Karpas-422 (cell line): ENCODE results near the gene LARP7. TPM values are rescaled to one million over a fixed set of nuclear protein-coding genes. Genes with fewer than 3 reads are reported as not detected.
"Not testable (repeated sequence)": the region's sequence is repeated elsewhere in the genome, so short reads cannot be mapped to it uniquely, and the experiment has no call there.

Source experiments
- DNase-seq: peaks from one replicate; pipeline ENCODE4 v3.0.0-alpha.2; 2015
- H2AFZ ChIP-seq: fragments of 200-600 bp; sonication (generic); 2 replicates; pipeline ENCODE4 v1.6.1; 2014; ENCODE audit warnings: antibody characterized with exemption, low read length, mixed read lengths
- H3K27ac ChIP-seq: fragments of 200-600 bp; sonication (generic); 2 replicates; pipeline ENCODE4 v1.5.1; 2014; ENCODE audit warnings: mild to moderate bottlenecking, low read length, moderate library complexity
- H3K27me3 ChIP-seq: fragments of 200-600 bp; sonication (generic); 2 replicates; pipeline ENCODE4 v1.6.1; 2014; ENCODE audit warnings: low read length, mixed read lengths
- H3K36me3 ChIP-seq: fragments of 200-600 bp; sonication (generic); 2 replicates; pipeline ENCODE4 v1.6.1; 2014; ENCODE audit warnings: low read length, mixed read lengths; ENCODE audit not compliant: insufficient read depth
- H3K4me1 ChIP-seq: fragments of 200-600 bp; sonication (generic); 2 replicates; pipeline ENCODE4 v1.6.1; 2014; ENCODE audit warnings: mild to moderate bottlenecking, low read length, mixed read lengths
- H3K4me2 ChIP-seq: fragments of 200-600 bp; sonication (generic); 2 replicates; pipeline ENCODE4 v1.6.1; 2014; ENCODE audit warnings: low read length, low read depth, mild to moderate bottlenecking; ENCODE audit not compliant: poor library complexity, severe bottlenecking
- H3K4me3 ChIP-seq: fragments of 200-600 bp; sonication (generic); 2 replicates; pipeline ENCODE4 v1.5.1; 2014; ENCODE audit warnings: mild to moderate bottlenecking, antibody characterized with exemption, low read length, mixed read lengths
- H3K79me2 ChIP-seq: fragments of 200-600 bp; sonication (generic); 2 replicates; pipeline ENCODE4 v1.6.1; 2014; ENCODE audit warnings: mild to moderate bottlenecking, low read length, mixed read lengths
- H3K9ac ChIP-seq: fragments of 200-600 bp; sonication (generic); 2 replicates; pipeline ENCODE4 v1.6.0; 2014; ENCODE audit warnings: low read length
- H3K9me2 ChIP-seq: fragments of 200-600 bp; sonication (generic), shearing (Covaris generic); replicated peaks from 2 replicates; pipeline ENCODE4 v1.6.0; 2014; ENCODE audit warnings: mild to moderate bottlenecking, low read length, moderate library complexity; ENCODE audit not compliant: insufficient read depth
- H3K9me3 ChIP-seq: fragments of 300-700, 200-600 bp; sonication (generic); 2 replicates; pipeline ENCODE4 v1.6.1; 2014; ENCODE audit warnings: low read length, mixed read lengths
- H4K20me1 ChIP-seq: fragments of 200-600 bp; sonication (generic); 2 replicates; pipeline ENCODE4 v1.6.1; 2014; ENCODE audit warnings: mild to moderate bottlenecking, antibody characterized with exemption, low read length, low read depth; ENCODE audit not compliant: insufficient read depth
- total RNA-seq: library from RNA; depleted of rRNA; stranded (reverse); fragments of >200 nt; shearing (Covaris generic); gene quantifications from 2 replicates; pipeline ENCODE4 v1.2.3, GENCODE V29; 2014; ENCODE audit warnings: low replicate concordance

LARP7 gene
- total RNA-seq, 1 experiment from 2014 or later = 53.9 TPM

- H3K4me1 ChIP-seq, H3K9me3 ChIP-seq, DNase-seq, H2AFZ ChIP-seq, H3K4me3 ChIP-seq, H3K9ac ChIP-seq, H3K4me2 ChIP-seq, H3K9me2 ChIP-seq, H3K79me2 ChIP-seq, H4K20me1 ChIP-seq, H3K27me3 ChIP-seq, H3K27ac ChIP-seq: not testable (repeated sequence)
- peaks cover 65% of the 10 kb centered on the region for H3K36me3 ChIP-seq
These were observed 19.2 kb downstream of the LARP7 start for GRCh38 chr4:112656115-112656514.

- Histone ChIP-seq H3K27ac (no peak overlapping the region), H3K27me3 (no peaks in the 10 kb centered on the region), H3K9ac (no peak overlapping the region), H3K36me3 (no peaks in the 10 kb centered on the region), H3K9me2 (no peaks in the 10 kb centered on the region), H3K4me3 (no peak overlapping the region), H3K79me2 (no peaks in the 10 kb centered on the region), H4K20me1 (no peaks in the 10 kb centered on the region), H3K4me2 (no peak overlapping the region), H3K9me3 (no peaks in the 10 kb centered on the region), H2AFZ (no peak overlapping the region), H3K4me1 (no peaks in the 10 kb centered on the region)
- DNase-seq = no peak
These were observed 27.7 kb downstream of the LARP7 start for GRCh38 chr4:112664611-112665010.

GRCh38 chr4:112668131-112668530 lies 31.2 kb downstream of the LARP7 start:
- DNase-seq = no peak
- Histone ChIP-seq H4K20me1 (no peaks in the 10 kb centered on the region), H3K36me3 (no peaks in the 10 kb centered on the region), H2AFZ (no peak overlapping the region), H3K79me2 (no peaks in the 10 kb centered on the region), H3K27me3 (no peaks in the 10 kb centered on the region), H3K9me3 (no peaks in the 10 kb centered on the region), H3K27ac (no peak overlapping the region), H3K4me2 (no peak overlapping the region), H3K4me1 (no peaks in the 10 kb centered on the region), H3K9ac (no peak overlapping the region), H3K9me2 (no peaks in the 10 kb centered on the region), H3K4me3 (no peak overlapping the region)

- H3K27me3 ChIP-seq = no peaks in the 10 kb centered on the region
- no peak overlapping the region for H3K4me2 ChIP-seq
- H3K27ac ChIP-seq = no peak overlapping the region
- no peak overlapping the region for H3K9ac ChIP-seq
- no peak overlapping the region for H3K4me3 ChIP-seq
- H3K79me2 ChIP-seq = no peaks in the 10 kb centered on the region
- H4K20me1 ChIP-seq = no peaks in the 10 kb centered on the region
- DNase-seq = no peak
- H3K9me3 ChIP-seq = no peaks in the 10 kb centered on the region
- no peaks in the 10 kb centered on the region for H3K4me1 ChIP-seq
- no peaks in the 10 kb centered on the region for H3K9me2 ChIP-seq
- H2AFZ ChIP-seq = no peak overlapping the region
- H3K36me3 ChIP-seq = no peaks in the 10 kb centered on the region
These were observed 36.1 kb downstream of the LARP7 start for GRCh38 chr4:112673076-112673475.

- no peaks in the 10 kb centered on the region for H3K79me2 ChIP-seq
- no peak overlapping the region for H2AFZ ChIP-seq
- no peaks in the 10 kb centered on the region for H3K9me2 ChIP-seq
- DNase-seq = no peak
- H3K4me2 ChIP-seq = no peak overlapping the region
- H3K27me3 ChIP-seq = no peaks in the 10 kb centered on the region
- no peaks in the 10 kb centered on the region for H4K20me1 ChIP-seq
- no peak overlapping the region for H3K4me3 ChIP-seq
- H3K27ac ChIP-seq = no peak overlapping the region
- no peaks in the 10 kb centered on the region for H3K4me1 ChIP-seq
- H3K36me3 ChIP-seq = no peaks in the 10 kb centered on the region
- H3K9ac ChIP-seq = no peak overlapping the region
- H3K9me3 ChIP-seq = no peaks in the 10 kb centered on the region
These were observed 36.7 kb downstream of the LARP7 start for GRCh38 chr4:112673686-112674085.

GRCh38 chr4:112674376-112674775 lies 37.4 kb downstream of the LARP7 start:
- Histone ChIP-seq H3K9me3 (no peaks in the 10 kb centered on the region), H3K27ac (no peak overlapping the region), H3K27me3 (no peaks in the 10 kb centered on the region), H3K4me1 (no peaks in the 10 kb centered on the region), H3K9me2 (no peaks in the 10 kb centered on the region), H2AFZ (no peak overlapping the region), H3K79me2 (no peaks in the 10 kb centered on the region), H3K36me3 (no peaks in the 10 kb centered on the region), H3K9ac (no peak overlapping the region), H4K20me1 (no peaks in the 10 kb centered on the region), H3K4me3 (no peak overlapping the region), H3K4me2 (no peak overlapping the region)
- DNase-seq = no peak

- Histone ChIP-seq H3K9ac (no peak overlapping the region), H3K4me2 (no peak overlapping the region)
These were observed 40.7 kb downstream of the LARP7 start for GRCh38 chr4:112677519-112678091.

GRCh38 chr4:112680996-112681395 lies 44.1 kb downstream of the LARP7 start:
- no peaks in the 10 kb centered on the region for H3K9me2 ChIP-seq
- H4K20me1 ChIP-seq = no peaks in the 10 kb centered on the region
- DNase-seq = no peak
- H3K27ac ChIP-seq = no peak overlapping the region
- no peaks in the 10 kb centered on the region for H3K9me3 ChIP-seq
- H3K4me2 ChIP-seq = no peak overlapping the region
- no peaks in the 10 kb centered on the region for H3K79me2 ChIP-seq
- H3K27me3 ChIP-seq = no peaks in the 10 kb centered on the region
- no peak overlapping the region for H3K4me3 ChIP-seq
- no peaks in the 10 kb centered on the region for H3K4me1 ChIP-seq
- no peak overlapping the region for H2AFZ ChIP-seq
- H3K9ac ChIP-seq = no peak overlapping the region
- no peaks in the 10 kb centered on the region for H3K36me3 ChIP-seq

More at GRCh38 chr4:112677519-112678091, 40.7 kb downstream of the LARP7 start:
- Histone ChIP-seq H3K79me2 (no peaks in the 10 kb centered on the region), H3K36me3 (no peaks in the 10 kb centered on the region), H3K9me3 (no peaks in the 10 kb centered on the region), H3K27ac (no peak overlapping the region), H4K20me1 (no peaks in the 10 kb centered on the region), H2AFZ (no peak overlapping the region), H3K27me3 (no peaks in the 10 kb centered on the region), H3K4me1 (no peaks in the 10 kb centered on the region), H3K9me2 (no peaks in the 10 kb centered on the region), H3K4me3 (no peak overlapping the region)
- no peak for DNase-seq

GRCh38 chr4:112693507-112693906 lies 56.6 kb downstream of the LARP7 start:
- no peaks in the 10 kb centered on the region for H3K9me2 ChIP-seq
- DNase-seq = no peak
- no peaks in the 10 kb centered on the region for H4K20me1 ChIP-seq
- no peaks in the 10 kb centered on the region for H3K9me3 ChIP-seq
- H3K27me3 ChIP-seq = no peaks in the 10 kb centered on the region
- no peaks in the 10 kb centered on the region for H3K36me3 ChIP-seq
- H3K4me3 ChIP-seq = no peak overlapping the region
- no peak overlapping the region for H3K4me2 ChIP-seq
- H3K9ac ChIP-seq = no peak overlapping the region
- no peaks in the 10 kb centered on the region for H3K79me2 ChIP-seq
- H3K27ac ChIP-seq = no peak overlapping the region
- H2AFZ ChIP-seq = no peak overlapping the region
- H3K4me1 ChIP-seq = no peaks in the 10 kb centered on the region
